Activated CD4-positive, alpha-beta memory T cell treated with anti-CD3 and anti-CD28 coated beads, Interleukin-2, amount 10 ng/mL, durations not matched to agents 7 days and 5 days (primary cell): ENCODE measurements around the gene NEK9. TPM values are rescaled to one million over a fixed set of nuclear protein-coding genes. Genes with fewer than 3 reads are reported as not detected.
"Not testable (repeated sequence)": the region's sequence is repeated elsewhere in the genome, so short reads cannot be mapped to it uniquely, and the experiment has no call there.

Experiments used
- CTCF ChIA-PET: fragments of 350-600 bp; sonication (Branson Sonifier 250); formaldehyde crosslinking; loops from one replicate; lab custom pipeline; 2021; ENCODE audit warnings: antibody characterized with exemption, inconsistent platforms; lab: Charles Lee
- POLR2A ChIA-PET: fragments of 350-600 bp; sonication (Branson Sonifier 250); formaldehyde crosslinking; loops from one replicate; lab custom pipeline; 2021; ENCODE audit warnings: antibody characterized with exemption; lab: Charles Lee
- DNase-seq: peaks from one replicate; pipeline ENCODE4 v3.0.0-alpha.2; 2020
- H3K27ac Mint-ChIP-seq: one replicate; pipeline ENCODE4 v1.8.0; 2021; ENCODE audit warnings: mild to moderate bottlenecking, mixed read lengths
- H3K27me3 Mint-ChIP-seq: one replicate; pipeline ENCODE4 v1.8.0; 2021; ENCODE audit warnings: mixed read lengths
- H3K36me3 Mint-ChIP-seq: one replicate; pipeline ENCODE4 v1.8.0; 2021; ENCODE audit warnings: low read depth, mixed read lengths
- H3K4me1 Mint-ChIP-seq: one replicate; pipeline ENCODE4 v1.8.0; 2021; ENCODE audit warnings: mixed read lengths
- H3K4me3 Mint-ChIP-seq: one replicate; pipeline ENCODE4 v1.8.0; 2021; ENCODE audit warnings: mild to moderate bottlenecking, mixed read lengths
- H3K9me3 Mint-ChIP-seq: one replicate; pipeline ENCODE4 v1.8.0; 2021; ENCODE audit warnings: mixed read lengths
- total RNA-seq, 2 experiments: library from RNA; stranded (reverse); gene quantifications; one replicate each; pipeline ENCODE4 v1.2.3, GENCODE V29; 2021

Gene NEK9
- total RNA-seq, 2 experiments from 2014 or later, result 72.0 to 77.3 TPM

DNA sequence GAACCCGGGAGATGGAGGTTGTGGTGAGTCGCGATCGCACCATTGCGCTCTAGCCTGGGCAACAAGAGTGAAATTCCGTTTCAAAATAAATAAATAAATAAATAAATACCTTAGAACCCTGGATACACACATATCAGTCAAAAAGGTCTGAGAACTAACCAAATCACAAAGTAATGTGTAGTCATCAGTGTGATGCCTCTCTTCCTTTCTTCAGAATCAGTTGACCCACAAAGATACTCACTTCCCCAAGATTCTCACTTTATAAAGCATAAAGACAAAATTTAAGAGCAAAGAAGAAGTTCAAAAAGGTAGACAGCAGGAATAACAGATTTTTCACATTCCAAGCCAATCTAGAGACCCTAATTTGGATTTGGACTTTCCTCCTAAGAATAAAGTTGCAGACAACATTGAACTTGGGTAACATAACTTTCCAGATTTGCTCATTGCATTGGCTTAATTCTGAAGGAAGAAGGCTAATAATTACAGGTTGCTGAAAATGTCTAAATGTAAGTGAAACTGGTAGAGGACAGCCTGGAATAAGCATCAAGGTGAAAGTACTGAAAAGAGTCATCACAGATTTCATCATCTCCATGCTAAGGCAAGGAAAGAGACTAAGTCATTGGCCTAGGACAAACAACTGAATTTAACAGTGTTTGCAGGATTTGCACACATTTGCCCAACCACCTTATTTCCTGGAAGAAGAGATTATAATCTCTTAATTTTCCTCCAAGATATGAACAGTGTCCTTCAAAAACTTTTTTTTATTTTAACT, 32.2 kb upstream of the NEK9 start:
- Mint-ChIP-seq H3K27me3 (no peaks in the 10 kb centered on the region), H3K36me3 (peaks cover 26% of the 10 kb centered on the region), H3K27ac (peak overlapping the region; percentile 62), H3K4me3 (no peak overlapping the region), H3K4me1 (peaks cover 69% of the 10 kb centered on the region), H3K9me3 (no peaks in the 10 kb centered on the region)
- POLR2A ChIA-PET, result interaction anchor here (3.4 kb wide), 1 partner anchor 17 kb away, joined by 16 read pairs; the partner anchor contains the start of gene TMED10
- no peak for DNase-seq
- CTCF ChIA-PET, result interaction anchor here (1.1 kb wide), 1 partner anchor 146 kb away, joined by 4 read pairs; no protein-coding TSS in a partner anchor

DNA sequence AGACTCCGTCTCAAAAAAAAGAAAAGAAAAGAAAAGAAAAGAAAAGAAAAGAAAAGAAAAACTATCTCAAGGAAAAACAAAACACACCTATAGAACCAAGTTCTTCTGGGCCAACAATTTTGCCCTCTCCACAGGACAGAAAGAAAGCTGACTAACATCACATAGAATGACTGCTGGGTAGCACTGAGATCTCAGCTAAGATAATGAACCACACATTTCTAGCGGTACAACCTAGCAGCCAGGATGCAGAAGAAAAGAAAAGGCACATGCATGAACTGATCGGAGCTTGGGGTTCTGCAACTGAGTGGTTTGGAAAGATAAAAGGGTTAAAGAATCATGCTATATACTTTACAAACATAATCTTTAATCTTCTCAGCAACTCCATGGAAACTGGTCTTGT, 30.1 kb upstream of the NEK9 start:
- DNase-seq, result peak; percentile 48

DNA sequence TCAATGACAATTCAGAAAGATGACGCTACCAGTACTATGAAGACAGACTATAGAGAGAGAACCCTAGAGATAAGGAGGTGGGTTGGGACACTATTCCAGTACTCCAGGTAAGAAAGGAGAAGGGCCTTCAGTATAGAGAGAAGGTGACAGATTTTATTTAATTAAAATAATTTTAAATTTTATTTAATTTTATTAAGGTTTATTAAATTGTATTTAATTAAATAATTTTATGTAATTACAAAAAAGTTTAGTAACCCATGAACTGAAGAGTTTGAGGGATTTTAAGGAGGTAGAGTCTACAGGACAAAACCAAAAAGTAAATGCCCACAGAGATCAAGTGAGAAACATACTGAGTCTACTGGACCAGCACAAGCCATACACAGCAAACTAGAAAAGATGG, 29.3 kb upstream of the NEK9 start:
- H3K4me1 Mint-ChIP-seq, result peaks cover 57% of the 10 kb centered on the region
- no peaks in the 10 kb centered on the region for H3K27me3 Mint-ChIP-seq
- H3K9me3 Mint-ChIP-seq, result no peaks in the 10 kb centered on the region
- no peak overlapping the region for H3K4me3 Mint-ChIP-seq
- no peak overlapping the region for H3K27ac Mint-ChIP-seq
- no peak for DNase-seq
- POLR2A ChIA-PET, result interaction anchor here (1.3 to 2.8 kb wide), 3 partner anchors 19 to 663 kb away, joined by 3 to 17 read pairs (median 3); partner anchors contain the start of genes ISCA2 and NPC2
- CTCF ChIA-PET, result interaction anchor here (1.1 to 1.9 kb wide), 4 partner anchors 13 to 139 kb away, joined by 3 to 8 read pairs (median 4); no protein-coding TSS in a partner anchor
- H3K36me3 Mint-ChIP-seq, result peaks cover 30% of the 10 kb centered on the region

More for the DNA sequence above, 30.1 kb upstream of the NEK9 start:
- H3K9me3 Mint-ChIP-seq, result no peaks in the 10 kb centered on the region
- no peaks in the 10 kb centered on the region for H3K27me3 Mint-ChIP-seq
- CTCF ChIA-PET, result interaction anchor here (0.7 to 1.9 kb wide), 7 partner anchors 11 to 212 kb away, joined by 3 to 6 read pairs (median 4); no protein-coding TSS in a partner anchor
- peak overlapping the region; percentile 54 for H3K27ac Mint-ChIP-seq
- POLR2A ChIA-PET, result interaction anchor here (0.6 to 2.8 kb wide), 14 partner anchors 10 to 663 kb away, joined by 3 to 17 read pairs (median 3); partner anchors contain the start of genes ISCA2 and NPC2
- peaks cover 64% of the 10 kb centered on the region for H3K4me1 Mint-ChIP-seq
- H3K36me3 Mint-ChIP-seq, result peaks cover 27% of the 10 kb centered on the region
- no peak overlapping the region for H3K4me3 Mint-ChIP-seq

DNA sequence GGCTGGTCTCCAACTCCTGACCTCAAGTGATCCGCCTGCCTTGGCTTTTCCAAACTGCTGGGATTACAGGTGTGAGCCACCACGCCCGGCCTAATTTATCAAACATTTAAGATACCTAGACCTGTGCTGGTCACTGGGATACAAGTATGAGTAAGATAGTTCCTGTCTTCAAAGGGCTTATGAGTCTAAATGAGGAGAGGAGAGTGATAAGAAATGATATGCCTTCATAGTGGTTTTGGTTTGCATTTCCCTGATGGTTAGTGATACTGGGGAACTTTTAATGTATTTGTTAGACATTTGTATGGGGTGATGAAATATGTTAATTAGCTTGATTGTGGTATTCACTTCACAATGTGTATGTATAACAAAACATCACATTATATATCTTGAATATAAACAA, 28.3 kb upstream of the NEK9 start:
- no peak overlapping the region for H3K4me3 Mint-ChIP-seq
- DNase-seq, result no peak
- ChIA-PET POLR2A (interaction anchor here (0.6 kb wide), 1 partner anchor 991 kb away, joined by 3 read pairs; no protein-coding TSS in a partner anchor), CTCF (interaction anchor here (0.6 to 1.9 kb wide), 8 partner anchors 13 to 316 kb away, joined by 3 to 8 read pairs (median 3); no protein-coding TSS in a partner anchor)
- peaks cover 48% of the 10 kb centered on the region for H3K4me1 Mint-ChIP-seq
- peaks cover 31% of the 10 kb centered on the region for H3K36me3 Mint-ChIP-seq
- H3K27me3 Mint-ChIP-seq, result no peaks in the 10 kb centered on the region
- H3K27ac Mint-ChIP-seq, result no peak overlapping the region
- H3K9me3 Mint-ChIP-seq, result no peaks in the 10 kb centered on the region

DNA sequence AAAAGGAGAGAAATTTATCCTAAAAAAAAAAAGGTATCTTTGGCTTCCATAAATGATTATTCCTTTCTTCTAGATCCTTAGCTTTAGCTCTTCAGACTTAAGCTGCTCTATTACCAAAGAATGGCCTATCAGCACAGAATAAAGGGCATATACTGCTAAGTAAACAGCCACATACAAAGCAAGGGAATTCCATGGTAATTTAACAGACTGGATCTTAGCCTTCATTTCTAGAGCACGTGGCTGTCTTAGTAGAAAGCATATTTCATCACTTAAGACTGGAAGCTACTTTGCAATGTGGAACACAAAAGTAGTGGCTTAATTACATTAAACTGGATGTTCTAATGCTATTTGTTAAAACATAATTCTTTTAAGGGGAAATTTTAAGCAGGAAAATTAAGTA, 26.4 kb upstream of the NEK9 start:
- peaks cover 34% of the 10 kb centered on the region for H3K36me3 Mint-ChIP-seq
- ChIA-PET POLR2A (no interaction called here), CTCF (interaction anchor here (0.6 to 1.0 kb wide), 2 partner anchors 142 to 152 kb away, joined by 4 to 5 read pairs; no protein-coding TSS in a partner anchor)
- no peak overlapping the region for H3K4me3 Mint-ChIP-seq
- H3K9me3 Mint-ChIP-seq, result no peaks in the 10 kb centered on the region
- no peak for DNase-seq
- H3K4me1 Mint-ChIP-seq, result peaks cover 33% of the 10 kb centered on the region
- no peak overlapping the region for H3K27ac Mint-ChIP-seq
- no peaks in the 10 kb centered on the region for H3K27me3 Mint-ChIP-seq

DNA sequence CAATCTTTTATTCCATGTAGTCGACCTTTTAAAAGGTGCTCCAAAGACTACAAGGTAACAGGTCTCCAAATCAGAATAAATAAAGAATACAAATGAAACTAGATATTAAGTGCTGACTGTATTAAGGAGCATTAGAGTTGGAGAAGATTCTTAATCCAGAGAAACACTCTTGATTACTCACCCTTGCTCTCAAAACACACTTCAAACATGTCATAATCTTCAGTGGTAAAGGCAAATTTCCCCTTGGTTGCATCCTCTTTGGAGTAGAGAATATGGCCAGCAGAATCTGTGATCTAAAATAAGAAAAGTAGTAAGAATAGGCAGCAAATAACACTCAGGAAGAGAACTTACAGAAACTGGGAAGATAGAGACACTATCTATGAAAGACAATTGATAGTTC, 25.0 kb upstream of the NEK9 start:
- ChIA-PET CTCF (interaction anchor here (0.6 kb wide), 1 partner anchor 59 kb away, joined by 4 read pairs; no protein-coding TSS in a partner anchor), POLR2A (no interaction called here)
- Mint-ChIP-seq H3K4me1 (peaks cover 28% of the 10 kb centered on the region), H3K9me3 (no peaks in the 10 kb centered on the region), H3K4me3 (no peak overlapping the region), H3K27ac (no peak overlapping the region), H3K27me3 (no peaks in the 10 kb centered on the region), H3K36me3 (peaks cover 36% of the 10 kb centered on the region)
- no peak for DNase-seq

DNA sequence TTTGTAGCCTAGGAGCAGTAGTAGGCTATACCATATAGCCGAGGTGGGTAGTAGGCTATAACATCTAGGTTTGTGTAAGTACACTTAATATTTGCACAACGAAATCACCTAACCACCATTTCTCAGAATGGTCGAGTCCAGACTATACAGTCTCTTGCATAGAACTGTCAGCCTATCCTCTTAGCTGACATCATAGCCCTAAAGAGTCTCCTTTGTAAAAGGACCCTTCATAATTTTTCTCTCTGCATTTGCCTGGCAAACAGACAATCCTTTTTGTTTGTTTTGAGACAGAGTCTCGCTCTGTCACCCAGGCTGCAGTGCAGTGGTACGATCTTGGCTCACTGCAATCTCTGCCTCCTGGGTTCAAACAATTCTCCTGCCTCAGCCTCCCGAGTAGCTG, 23.8 kb upstream of the NEK9 start:
- H3K27ac Mint-ChIP-seq, H3K4me3 Mint-ChIP-seq, H3K9me3 Mint-ChIP-seq, H3K27me3 Mint-ChIP-seq, CTCF ChIA-PET, POLR2A ChIA-PET, DNase-seq: not testable (repeated sequence)
- Mint-ChIP-seq H3K36me3 (peaks cover 44% of the 10 kb centered on the region), H3K4me1 (peaks cover 25% of the 10 kb centered on the region)

DNA sequence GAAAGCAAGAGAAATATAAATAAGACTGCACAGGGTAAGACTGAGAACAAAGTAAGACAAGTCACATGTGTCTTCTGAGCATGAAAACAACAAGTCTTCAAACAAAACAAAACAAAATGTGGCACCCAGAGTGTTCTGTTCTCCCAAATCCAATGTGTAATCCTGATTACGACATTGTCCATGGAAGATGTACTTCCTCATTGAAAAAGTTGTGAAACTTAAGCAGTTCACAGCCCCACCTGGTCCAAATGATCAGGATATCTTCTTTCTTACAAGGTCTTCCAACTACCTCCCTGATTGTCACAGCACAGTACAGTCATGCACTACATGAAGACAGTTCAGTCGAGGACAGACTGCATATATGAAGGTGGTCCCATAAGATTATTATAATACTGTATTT, 23.3 kb upstream of the NEK9 start:
- DNase-seq, result no peak
- CTCF ChIA-PET, result no interaction called here
- POLR2A ChIA-PET, result no interaction called here
- no peak overlapping the region for H3K4me3 Mint-ChIP-seq
- H3K36me3 Mint-ChIP-seq, result peaks cover 40% of the 10 kb centered on the region
- H3K27me3 Mint-ChIP-seq, result no peaks in the 10 kb centered on the region
- no peak overlapping the region for H3K27ac Mint-ChIP-seq
- H3K4me1 Mint-ChIP-seq, result peaks cover 24% of the 10 kb centered on the region
- H3K9me3 Mint-ChIP-seq, result no peaks in the 10 kb centered on the region

DNA sequence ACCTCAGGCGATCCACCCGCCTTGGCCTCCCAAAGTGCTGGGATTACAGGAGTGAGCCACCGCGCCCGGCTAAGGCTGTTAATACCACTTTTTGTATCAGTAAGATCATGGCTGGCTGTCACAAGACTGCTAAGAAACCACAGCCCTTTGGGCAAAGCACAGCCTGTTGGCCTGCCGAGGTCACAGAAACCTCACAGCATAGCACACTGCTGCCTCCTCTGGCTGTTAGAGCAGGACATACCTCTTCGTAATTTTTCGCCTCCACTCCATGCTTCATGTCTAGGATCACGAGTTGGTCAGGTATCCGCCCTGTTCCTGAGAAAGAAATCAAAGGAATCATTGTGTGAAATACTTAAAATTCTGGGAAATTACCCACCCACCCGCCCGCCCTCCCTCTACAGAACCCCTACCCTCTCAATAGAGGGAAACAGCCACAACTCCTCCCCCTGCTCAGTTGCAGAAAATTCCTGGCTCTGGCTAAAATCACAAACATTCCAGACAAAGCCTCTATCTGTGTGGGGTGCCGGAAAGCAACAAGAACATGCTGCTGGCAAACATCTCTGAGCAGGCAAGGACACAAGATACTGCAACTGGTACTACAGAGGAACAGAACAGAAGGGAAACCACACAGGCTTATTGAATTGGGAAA, 20.7 kb upstream of the NEK9 start:
- Mint-ChIP-seq H3K4me1 (peaks cover 36% of the 10 kb centered on the region), H3K36me3 (peaks cover 53% of the 10 kb centered on the region), H3K9me3 (no peaks in the 10 kb centered on the region), H3K27me3 (no peaks in the 10 kb centered on the region), H3K27ac (no peak overlapping the region), H3K4me3 (no peak overlapping the region)
- DNase-seq, result no peak
- CTCF ChIA-PET, result interaction anchor here (0.8 kb wide), 1 partner anchor 22 kb away, joined by 3 read pairs; no protein-coding TSS in a partner anchor
- POLR2A ChIA-PET, result interaction anchor here (1.0 kb wide), 2 partner anchors 9 to 28 kb away, joined by 3 read pairs; no protein-coding TSS in a partner anchor

DNA sequence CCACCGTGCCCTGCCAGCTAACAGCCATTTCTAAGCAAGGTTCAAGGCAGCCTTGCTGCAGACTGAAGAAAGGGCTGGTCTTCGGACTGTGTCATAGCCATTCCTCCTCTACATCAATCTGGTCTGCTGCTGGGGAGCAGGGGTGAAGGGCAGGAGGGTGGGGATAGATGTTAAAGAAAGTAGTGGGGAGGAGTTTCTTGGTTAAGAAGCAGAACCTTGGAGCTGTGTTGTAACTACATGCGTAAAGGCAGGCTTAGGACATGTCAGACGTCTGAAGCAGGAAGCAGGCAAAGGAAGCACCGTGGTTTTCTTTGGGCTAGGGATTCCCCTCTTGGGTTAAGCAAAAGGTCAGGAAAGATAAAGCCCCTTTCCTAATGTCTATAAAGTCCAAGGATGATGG, 18.1 kb upstream of the NEK9 start:
- Mint-ChIP-seq H3K27me3 (no peaks in the 10 kb centered on the region), H3K9me3 (no peaks in the 10 kb centered on the region), H3K27ac (no peak overlapping the region), H3K4me1 (peaks cover 42% of the 10 kb centered on the region), H3K36me3 (peaks cover 38% of the 10 kb centered on the region), H3K4me3 (no peak overlapping the region)
- no peak for DNase-seq
- ChIA-PET CTCF (interaction anchor here (5.9 kb wide), 1 partner anchor 152 kb away, joined by 53 read pairs; no protein-coding TSS in a partner anchor), POLR2A (interaction anchor here (0.7 to 1.0 kb wide), 2 partner anchors 15 to 18 kb away, joined by 3 to 4 read pairs; partner anchors contain the start of gene NEK9)

DNA sequence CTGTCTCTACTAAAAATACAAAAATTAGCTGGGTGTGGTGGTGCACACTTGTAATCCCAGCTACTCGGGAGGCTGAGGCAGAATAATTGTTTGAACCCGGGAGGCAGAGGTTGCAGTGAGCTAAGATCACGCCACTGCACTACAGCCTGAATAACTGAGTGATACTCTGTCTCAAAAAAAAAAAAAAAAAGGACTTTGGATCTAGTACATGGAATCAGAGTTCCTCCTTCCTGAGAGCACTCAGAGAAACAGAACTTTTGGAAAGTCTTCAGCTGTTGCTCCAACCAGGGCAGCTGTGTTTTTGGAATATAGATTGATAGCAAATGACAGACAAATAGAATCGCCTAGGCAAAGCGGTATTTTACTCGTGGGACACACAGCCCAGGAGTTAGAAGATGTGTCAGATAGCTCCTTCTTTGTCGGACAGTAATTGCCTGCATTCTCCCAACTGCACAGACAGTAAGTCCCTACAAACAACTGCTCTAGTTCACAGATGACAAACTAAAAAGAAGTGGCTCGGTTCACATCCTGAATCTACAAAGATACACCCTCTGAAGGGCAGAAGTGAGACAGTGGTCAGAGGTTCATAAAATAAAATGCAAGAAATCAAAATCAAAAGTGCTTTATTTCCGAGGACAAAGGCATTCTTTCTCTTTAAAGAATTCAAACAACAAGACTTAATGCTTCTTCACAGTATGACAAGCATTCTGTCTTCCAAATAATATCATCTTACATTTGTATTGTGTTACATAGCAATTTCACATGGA, 17.1 kb upstream of the NEK9 start:
- ChIA-PET POLR2A (no interaction called here), CTCF (interaction anchor here (0.6 to 5.9 kb wide), 3 partner anchors 68 to 342 kb away, joined by 3 to 53 read pairs (median 4); no protein-coding TSS in a partner anchor)
- Mint-ChIP-seq H3K4me1 (peaks cover 52% of the 10 kb centered on the region), H3K27ac (no peak overlapping the region), H3K4me3 (no peak overlapping the region), H3K27me3 (no peaks in the 10 kb centered on the region), H3K36me3 (peaks cover 36% of the 10 kb centered on the region), H3K9me3 (no peaks in the 10 kb centered on the region)
- DNase-seq, result no peak

DNA sequence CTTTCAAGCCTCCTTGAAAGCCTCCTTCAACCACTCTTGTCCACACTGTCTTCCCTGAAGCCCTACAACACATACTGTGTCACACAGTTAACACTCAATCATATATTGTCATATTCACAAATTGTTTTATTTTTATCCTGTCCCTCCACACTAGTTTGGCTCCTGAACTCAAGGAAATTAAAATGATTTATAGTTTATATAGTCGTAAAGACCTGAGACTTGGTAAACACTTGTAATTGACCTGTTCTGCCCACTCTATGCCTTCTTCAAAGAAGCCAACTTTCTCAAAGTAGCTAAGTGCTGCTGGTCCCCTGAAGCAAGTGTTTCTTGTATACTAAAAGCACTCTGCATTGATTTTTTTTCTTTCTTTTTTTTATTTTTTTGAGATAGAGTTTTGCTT, 15.6 kb upstream of the NEK9 start:
- Mint-ChIP-seq H3K27me3 (no peaks in the 10 kb centered on the region), H3K27ac (no peak overlapping the region), H3K9me3 (no peaks in the 10 kb centered on the region), H3K4me3 (no peak overlapping the region), H3K4me1 (peaks cover 59% of the 10 kb centered on the region), H3K36me3 (peaks cover 39% of the 10 kb centered on the region)
- DNase-seq, result no peak
- ChIA-PET POLR2A (no interaction called here), CTCF (interaction anchor here (2.0 to 5.9 kb wide), 2 partner anchors 154 to 161 kb away, joined by 6 to 53 read pairs; no protein-coding TSS in a partner anchor)
